Measurements from ENCODE around the gene TAF11L10. TPM values are rescaled to one million over a fixed set of nuclear protein-coding genes. Genes with fewer than 3 reads are reported as not detected.

Gene TAF11L10
- not detected in 2 replicates for total RNA-seq

DNA sequence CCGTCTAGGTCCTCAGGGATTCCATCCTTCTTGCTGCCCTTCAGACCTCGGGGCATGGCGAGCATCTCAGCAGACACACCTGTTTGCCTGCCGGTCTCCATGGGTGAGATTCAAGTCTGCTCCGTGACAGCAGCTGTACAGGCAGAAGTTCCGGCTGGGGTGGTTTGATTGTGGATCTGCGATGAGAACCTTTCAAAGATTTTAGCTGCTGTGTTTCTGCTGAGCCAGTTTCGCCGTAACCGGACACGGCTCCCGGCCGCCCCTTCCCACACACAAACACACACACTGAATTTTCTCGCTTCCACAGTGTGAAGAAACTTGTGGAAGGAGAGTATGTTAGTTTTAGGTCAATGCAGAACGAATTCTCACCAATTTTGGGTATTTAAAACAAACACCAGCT lies at the start of gene TAF11L10:
TSS of gene TAF11L10 (minus strand) at position 101 of the 400 bp plus-strand sequence.

GRCh38 chr5:17634160-17634559 lies 36.5 kb upstream of the TAF11L10 start, which contains the start of gene TAF11L14:
Gene TAF11L14, plus strand, starts transcription at chr5:17634460.

GRCh38 chr5:17631788-17632187 lies 34.2 kb upstream of the TAF11L10 start, which contains the start of gene TAF11L13:
Gene TAF11L13, plus strand, starts transcription at chr5:17632088.

GRCh38 chr5:17610092-17610491 lies 12.5 kb upstream of the TAF11L10 start, which contains the start of gene TAF11L12:
Gene TAF11L12, plus strand, starts transcription at chr5:17610392.

GRCh38 chr5:17603880-17604279 lies 6.3 kb upstream of the TAF11L10 start, which contains the start of gene TAF11L11:
Gene TAF11L11, plus strand, starts transcription at chr5:17604183.

GRCh38 chr5:17594255-17594654 lies 3.4 kb downstream of the TAF11L10 start, which contains the start of gene TAF11L9:
Gene TAF11L9, minus strand, starts transcription at chr5:17594394.

GRCh38 chr5:17590860-17591259 lies 6.8 kb downstream of the TAF11L10 start, which contains the start of gene TAF11L8:
Gene TAF11L8, minus strand, starts transcription at chr5:17590960.

DNA sequence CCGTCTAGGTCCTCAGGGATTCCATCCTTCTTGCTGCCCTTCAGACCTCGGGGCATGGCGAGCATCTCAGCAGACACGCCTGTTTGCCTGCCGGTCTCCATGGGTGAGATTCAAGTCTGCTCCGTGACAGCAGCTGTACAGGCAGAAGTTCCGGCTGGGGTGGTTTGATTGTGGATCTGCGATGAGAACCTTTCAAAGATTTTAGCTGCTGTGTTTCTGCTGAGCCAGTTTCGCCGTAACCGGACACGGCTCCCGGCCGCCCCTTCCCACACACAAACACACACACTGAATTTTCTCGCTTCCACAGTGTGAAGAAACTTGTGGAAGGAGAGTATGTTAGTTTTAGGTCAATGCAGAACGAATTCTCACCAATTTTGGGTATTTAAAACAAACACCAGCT lies 12.0 kb downstream of the TAF11L10 start, which contains the start of gene TAF11L7:
TSS of gene TAF11L7 (minus strand) at position 101 of the 400 bp plus-strand sequence.

Other genes with a start within 250 kb of the TAF11L10 start
- not detected in 2 replicates for gene TAF11L2, start 99.6 kb downstream of the TAF11L10 start, total RNA-seq
- gene TAF11L3, start 79.5 kb downstream of the TAF11L10 start, total RNA-seq, result not detected in 2 replicates
- gene TAF11L4, start 76.0 kb downstream of the TAF11L10 start, total RNA-seq, result not detected in 2 replicates
- gene TAF11L5, start 72.6 kb downstream of the TAF11L10 start, total RNA-seq, result not detected in 2 replicates
- gene TAF11L6, start 69.2 kb downstream of the TAF11L10 start, total RNA-seq, result not detected in 2 replicates
- gene TAF11L7, start 12.1 kb downstream of the TAF11L10 start, total RNA-seq, result not detected in 2 replicates
- not detected in 2 replicates for gene TAF11L8, start 6.9 kb downstream of the TAF11L10 start, total RNA-seq
- not detected in 2 replicates for gene TAF11L9, start 3.4 kb downstream of the TAF11L10 start, total RNA-seq
- not detected in 2 replicates for gene TAF11L11, start 6.4 kb upstream of the TAF11L10 start, total RNA-seq
- not detected in 2 replicates for gene TAF11L12, start 12.6 kb upstream of the TAF11L10 start, total RNA-seq
- gene TAF11L13, start 34.3 kb upstream of the TAF11L10 start, total RNA-seq, result not detected in 2 replicates
- gene TAF11L14, start 36.6 kb upstream of the TAF11L10 start, total RNA-seq, result not detected in 2 replicates

Measured in smooth muscle cell of trachea (primary cell).